Stimulated activated CD8-positive, alpha-beta memory T cell treated with anti-CD3 and anti-CD28 coated beads, Interleukin-7, amount 100 ng/mL, for 48 hours (primary cell): ENCODE data around the gene RXRA.

Source experiments
- DNase-seq, 2 donors: peaks; one replicate each; pipeline ENCODE4 v3.0.0-alpha.2; 2020; ENCODE audit warnings: low read depth in 1 of 2; ENCODE audit errors: extremely low read depth in 1 of 2

The RXRA gene

DNA sequence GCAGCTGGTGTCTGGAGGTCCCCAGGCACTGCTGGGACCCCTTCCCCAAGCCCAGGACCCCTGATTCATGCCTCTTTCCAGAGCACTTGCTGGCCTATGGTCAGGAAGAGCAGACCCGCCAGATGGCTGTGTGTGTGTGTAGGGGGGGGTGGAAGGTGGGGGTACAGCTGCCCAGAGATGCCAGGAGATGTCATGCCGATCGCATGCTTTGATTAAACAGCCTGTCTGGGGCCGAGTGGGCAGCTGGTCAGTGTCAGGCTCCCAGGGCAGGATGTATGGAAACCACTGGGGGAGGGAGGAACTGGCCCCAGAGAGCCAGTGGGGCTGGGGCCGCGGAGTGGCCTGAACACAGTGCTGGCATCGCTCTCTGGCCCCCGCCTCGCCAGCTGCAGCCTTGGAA, 23.7 kb downstream of the RXRA start:
- DNase-seq: no peak

GRCh38 chr9:134350416-134350994, 24.2 kb downstream of the RXRA start:
- no peak for DNase-seq

- no peak for DNase-seq
Measured at GRCh38 chr9:134351606-134352176, 25.4 kb downstream of the RXRA start.

DNA sequence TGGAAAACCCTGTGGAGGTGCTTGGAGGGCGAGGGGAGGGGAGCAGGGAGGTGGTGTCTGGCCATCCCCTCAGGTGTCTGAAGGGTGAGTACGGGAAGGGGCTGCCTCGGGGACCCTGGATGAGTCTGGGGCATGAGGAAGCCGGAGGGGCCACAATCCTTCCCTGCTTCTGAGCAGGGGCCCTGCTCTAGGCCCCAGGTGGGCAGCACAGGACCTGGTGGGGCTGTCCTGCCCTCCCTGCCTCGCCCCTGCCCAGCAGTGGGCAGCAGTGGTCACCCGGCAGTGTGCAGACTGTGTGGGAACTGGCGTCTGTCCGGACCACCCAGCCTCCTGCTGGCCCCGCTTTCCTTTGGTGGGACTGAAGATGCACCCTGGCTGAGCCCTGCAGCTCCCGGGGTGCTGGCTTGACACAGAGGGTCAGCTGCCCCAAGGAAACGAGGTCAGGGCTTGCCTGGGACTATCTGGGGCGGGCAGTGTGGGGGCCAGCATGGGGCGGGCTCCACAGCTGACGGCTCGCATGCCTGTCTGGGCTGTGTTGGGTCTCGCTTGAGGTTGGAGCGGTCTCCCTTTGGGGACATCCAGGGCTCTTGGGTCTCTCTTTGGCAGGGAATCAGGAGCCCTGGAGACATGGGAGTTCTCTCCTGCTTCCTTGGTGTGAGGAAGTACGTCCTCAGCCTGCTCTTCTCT, 26.1 kb downstream of the RXRA start:
- no peak for DNase-seq

DNA sequence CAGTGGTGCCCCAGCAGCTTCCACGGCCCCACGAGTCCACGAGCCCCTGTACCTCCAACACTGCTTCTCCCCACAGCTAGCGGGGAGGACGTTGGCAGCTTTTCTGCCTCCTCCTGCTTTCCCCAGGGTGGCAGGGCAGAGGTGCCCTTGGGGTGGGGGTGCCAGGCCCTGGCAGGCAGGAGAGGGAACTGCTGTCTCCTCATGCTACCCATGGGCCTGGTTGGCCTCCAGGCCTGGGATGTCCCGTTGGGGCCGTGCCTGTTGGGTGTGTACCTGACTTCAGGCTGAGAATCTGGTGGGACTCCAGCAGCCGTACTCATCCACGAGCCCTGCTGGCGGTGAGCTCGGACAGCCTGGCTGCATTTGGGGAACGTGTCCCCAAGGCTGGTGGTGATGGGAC, 27.3 kb downstream of the RXRA start:
- DNase-seq: no peak

DNA sequence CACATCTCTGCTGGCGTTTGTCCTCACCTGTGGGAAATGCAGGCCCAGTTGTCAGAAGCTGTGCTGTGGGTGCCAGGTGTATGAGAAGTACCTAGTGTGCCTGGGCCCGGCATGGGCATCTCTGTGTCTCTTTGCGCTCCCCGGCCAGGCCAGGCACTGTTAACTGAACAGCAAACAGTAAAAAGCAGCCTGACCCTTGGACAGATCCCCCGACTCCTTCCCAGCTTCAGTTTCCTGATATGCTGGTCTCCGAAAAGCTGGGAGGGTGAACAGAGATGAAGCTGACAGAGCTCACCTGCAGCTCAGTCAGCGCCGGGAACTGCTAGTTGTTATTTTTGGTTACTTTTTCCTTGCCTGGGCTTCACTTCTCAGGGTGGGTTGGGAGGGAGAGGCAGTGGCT, 28.9 kb downstream of the RXRA start:
- no peak for DNase-seq

- no peak for DNase-seq
Measured at GRCh38 chr9:134355561-134356279, 29.5 kb downstream of the RXRA start.

DNA sequence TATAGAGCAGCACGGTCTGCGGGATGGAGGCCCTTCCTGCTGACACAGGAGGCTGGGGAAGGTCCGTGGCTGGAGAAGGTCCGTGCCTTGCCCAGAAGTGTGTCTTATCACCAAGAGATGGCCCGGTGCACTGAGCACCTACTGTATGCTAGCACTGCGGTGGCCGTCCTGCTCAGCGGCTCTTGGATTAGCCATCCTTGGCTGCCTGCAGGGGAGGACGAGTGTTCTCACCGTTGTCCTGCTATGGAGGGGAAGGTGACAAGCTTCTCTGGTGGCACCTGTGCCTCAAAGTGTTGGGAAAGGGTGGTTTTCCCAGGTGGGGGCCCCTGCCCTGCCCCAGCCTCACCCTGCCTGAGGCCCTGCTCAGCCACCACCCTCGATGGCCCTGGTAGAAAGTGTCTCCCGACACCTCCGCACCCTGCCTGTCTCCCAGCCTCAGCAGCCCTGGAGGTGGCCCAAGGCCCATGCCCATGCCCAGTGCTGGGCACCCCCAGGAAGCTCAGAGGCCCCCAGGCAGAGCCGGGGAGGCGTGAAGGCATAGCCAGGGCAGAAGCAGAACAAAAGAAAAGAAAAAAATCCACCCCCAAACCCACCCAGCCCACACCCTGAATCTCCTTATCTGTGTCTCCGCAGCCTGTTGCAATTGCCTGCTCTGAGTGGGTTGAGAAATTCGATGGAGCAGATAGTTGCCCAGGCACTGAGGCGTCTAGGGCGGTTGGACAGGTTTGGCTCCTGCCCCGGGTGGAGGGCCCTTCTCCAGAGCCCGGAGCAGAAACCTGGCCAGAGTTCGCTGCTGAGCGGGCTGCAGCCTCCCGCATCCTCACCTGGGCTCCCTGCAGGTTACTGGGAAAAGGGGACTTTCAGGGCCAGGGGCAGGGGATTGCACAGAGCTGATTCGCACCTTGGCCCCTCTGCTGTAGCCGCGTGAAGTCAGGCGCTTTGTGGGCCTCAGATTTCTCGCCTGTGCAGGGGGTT, 30.5 kb downstream of the RXRA start:
- no peak for DNase-seq

DNA sequence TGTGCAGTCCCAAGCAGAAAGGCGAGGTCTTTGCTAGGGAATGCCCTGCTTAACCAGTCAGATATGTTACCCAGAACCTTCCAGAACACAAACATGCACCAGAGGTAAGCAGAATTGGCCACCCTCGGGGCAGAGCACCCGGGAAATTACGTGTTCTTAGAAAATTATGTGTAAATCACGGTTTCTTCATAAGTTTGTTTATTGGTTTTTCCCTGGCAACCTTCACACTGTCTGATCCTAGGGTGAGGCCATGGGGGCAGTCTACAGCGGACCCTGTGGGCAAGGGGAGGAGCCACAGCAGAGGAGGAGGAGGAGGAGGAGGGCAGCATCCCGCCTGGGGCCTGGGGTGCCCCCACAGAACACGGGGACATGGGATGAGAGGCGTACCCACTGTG, 31.4 kb downstream of the RXRA start:
- no peak for DNase-seq

DNA sequence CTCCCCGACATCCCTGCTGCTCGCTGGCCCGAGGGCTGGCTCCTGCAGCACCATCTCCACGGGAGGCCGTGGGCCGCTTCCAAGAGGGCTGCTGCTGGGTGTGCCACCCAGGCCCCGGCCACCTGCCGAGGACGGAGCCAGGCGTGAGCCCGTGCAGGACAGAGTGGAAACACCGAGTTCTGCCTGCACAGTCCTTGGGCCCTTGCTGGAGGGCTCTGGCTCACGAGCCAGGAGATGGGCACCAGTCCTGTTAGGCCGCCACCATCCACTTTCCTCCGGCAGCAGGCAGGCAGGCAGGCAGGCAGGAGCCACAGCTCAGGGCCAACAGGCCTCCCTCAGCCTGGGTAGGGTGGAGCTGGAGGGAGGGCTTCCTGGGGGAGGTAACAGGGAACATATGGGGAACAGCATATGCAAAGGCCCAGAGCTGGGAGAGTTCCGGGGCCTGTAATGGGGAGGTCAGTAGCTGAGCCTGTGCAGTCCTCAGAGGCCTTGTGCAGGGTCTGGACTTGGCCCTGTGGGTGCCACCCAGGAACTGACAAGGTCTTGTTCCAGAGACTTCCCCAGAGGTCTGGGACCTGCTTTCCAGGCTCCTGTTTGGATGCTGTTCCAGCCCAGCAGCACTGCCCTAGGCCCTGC, 31.9 kb downstream of the RXRA start:
- DNase-seq: no peak

DNA sequence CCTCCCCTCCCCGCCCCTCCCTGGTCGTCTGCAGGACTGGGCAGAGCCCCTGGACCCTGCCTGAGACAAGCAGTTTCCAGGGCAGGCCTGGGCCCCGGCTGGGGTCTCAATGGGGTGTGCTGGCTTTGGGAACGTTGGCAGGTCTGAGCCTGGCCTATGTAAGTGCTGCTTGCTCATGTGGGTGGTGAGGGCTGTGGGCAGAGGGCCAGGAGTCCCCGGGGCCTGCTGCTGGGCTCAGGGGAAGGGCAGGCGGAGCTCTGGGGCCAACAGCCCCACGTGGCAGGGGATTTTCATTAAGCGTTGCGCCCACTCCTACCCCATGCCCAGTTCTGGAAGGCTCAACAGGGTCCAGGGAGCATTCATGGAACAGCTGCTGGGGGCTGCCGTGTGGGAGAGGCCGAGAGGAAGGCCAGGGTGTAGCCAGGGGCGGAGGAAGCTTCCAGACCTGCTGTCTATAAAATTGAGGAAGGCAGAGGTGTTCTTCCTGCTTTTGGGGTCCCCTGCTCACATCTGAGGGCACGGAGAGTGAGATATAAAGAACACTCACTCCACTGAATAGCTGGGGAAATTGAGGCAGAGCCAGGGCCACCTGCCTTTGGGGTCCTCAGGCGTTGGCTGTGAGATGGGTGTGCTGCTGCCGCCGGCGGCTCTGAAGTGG, 32.5 kb downstream of the RXRA start:
- DNase-seq: no peak

DNA sequence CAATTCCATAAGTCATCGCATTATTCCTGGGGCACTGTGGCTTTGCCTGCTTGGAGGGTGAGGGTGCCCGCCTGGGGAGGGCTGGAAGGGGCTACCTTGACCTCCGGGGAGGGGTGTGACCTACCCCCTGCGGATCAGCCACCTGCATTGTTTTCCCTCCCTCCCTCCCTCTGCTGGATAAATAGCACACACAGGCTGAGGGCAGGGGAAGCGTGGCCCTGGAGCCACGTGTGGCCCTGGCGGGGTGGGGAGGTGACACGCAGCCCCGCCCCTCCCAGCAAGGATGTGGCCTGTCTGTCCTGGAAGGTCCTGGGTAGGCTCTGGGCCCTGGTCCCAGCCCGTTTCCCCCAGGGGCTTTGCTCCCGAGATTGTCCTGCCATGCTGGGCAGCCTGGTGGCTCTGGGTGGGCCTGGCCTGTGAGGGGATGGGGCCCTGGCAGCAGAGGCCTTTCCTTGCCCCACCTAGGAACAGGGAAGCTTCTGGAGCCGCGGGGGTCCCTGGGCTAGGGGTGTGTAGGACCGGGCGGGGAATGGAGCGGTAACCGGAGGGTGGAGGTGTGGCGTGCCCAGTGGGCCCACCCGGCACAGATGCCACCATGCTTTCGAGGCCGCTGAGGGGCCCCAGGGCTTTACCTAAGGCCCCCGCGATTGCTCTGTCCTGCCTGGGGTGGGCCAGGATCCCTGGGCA, 33.4 kb downstream of the RXRA start:
- no peak for DNase-seq

DNA sequence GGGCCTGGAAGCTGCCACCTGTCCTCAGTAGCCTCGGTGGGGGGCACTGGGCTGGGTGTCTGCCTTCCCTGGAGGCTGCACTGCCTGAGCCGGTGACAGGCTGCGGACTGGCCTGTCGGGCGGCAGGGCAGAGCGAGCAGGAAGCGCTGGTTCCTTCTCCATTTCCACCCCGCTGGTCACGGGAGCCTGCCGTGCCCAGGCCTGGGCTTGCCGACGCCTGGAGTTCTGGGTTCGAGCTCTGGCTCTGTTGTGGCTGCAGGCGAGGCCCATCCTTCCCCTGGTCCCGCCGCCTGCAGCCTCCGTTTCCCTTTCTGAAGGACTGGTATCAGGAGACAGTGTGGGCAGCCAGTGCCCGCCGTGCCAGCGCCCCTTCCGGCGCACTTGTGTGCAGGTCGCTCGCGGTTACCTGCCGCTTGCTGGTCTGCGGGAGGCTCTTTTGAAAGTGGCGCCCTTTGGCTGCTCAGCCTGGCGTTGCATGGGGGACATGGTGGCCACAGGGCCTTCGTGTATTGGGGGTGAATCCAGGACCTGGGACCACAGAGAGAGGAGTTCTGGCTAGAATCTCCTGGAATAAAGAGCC, 34.0 kb downstream of the RXRA start:
- no peak for DNase-seq

DNA sequence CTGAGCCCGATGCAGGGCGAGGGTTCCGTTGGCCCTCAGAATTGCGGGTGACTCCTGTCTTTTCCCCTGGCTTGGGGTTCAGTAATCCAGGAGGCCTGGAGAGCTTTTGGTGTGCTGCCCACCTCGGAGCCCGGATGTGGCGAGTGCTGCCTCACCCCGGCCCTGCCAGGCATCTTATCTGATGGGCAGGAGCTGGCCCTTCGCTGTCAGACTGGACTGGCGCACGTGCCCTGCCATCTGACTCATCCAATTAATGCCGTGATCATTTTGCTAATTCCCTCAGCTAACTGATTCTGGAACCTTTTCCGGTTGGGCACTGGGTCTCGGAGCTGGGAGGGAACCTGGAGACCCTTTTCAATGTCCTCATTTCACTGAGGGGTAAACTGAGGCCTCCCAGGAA, 34.6 kb downstream of the RXRA start:
- DNase-seq: no peak

- DNase-seq: no peak
Measured at GRCh38 chr9:134361426-134361825, 35.2 kb downstream of the RXRA start.

DNA sequence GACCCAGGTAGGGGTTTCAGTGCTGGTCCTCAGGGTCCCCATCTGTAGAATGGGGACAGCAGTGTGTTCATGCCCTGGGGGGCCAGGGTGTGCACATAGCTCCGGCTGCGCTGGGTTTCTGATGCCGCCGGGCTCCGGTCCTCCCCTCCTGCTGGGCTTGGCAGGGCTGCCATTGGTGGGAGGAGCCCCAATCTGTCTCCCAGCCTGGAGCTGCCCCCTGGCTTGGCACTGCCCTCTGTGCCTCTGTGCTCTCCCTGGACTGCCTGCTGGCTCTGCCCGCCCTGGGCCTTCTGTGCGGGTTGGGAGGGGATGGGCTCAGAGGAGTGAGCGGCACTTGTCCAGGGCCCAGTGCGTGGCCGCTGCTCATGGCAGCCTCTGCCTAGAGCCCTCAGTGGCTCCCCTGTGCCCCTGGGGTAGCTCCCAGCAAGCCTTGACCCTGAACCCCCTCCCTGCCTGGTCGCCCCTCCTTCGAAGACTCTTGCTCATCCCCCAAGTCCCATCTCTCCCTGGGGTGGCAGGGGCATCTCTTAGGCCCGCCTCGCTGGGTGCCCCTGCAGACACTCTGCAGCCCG, 35.7 kb downstream of the RXRA start:
- DNase-seq: no peak

DNA sequence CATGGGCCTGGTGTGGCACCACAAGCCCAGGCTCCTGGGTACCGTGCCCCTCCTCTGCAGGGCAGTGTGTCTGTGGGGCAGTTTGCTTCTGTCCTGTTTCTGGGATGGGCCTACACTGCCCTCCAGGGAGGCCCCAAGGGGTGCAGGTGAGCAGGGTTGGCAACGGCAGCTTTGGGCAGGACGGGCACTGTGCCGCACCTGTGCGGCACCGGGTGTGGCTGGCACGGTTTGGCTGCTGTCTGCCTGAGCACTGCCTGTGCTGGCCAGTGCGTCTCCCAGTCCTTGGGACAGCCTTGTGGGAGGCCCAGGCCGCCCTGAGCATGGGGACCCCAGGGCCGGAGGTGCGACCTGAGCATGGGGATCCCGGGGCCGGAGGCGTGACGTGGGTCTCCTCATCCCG, 37.2 kb downstream of the RXRA start:
- no peak for DNase-seq

GRCh38 chr9:134364391-134365114, 38.3 kb downstream of the RXRA start:
- no peak for DNase-seq
